T1000 (cell line): Measurements from ENCODE around the gene SPC24.
"Not testable (repeated sequence)": the region's sequence is repeated elsewhere in the genome, so short reads cannot be mapped to it uniquely, and the experiment has no call there.

Experiments
- DNase-seq: peaks from one replicate; lab custom pipeline; 2025; ENCODE audit warnings: mixed read lengths; lab: John Stamatoyannopoulos, UW

SPC24 gene

DNA sequence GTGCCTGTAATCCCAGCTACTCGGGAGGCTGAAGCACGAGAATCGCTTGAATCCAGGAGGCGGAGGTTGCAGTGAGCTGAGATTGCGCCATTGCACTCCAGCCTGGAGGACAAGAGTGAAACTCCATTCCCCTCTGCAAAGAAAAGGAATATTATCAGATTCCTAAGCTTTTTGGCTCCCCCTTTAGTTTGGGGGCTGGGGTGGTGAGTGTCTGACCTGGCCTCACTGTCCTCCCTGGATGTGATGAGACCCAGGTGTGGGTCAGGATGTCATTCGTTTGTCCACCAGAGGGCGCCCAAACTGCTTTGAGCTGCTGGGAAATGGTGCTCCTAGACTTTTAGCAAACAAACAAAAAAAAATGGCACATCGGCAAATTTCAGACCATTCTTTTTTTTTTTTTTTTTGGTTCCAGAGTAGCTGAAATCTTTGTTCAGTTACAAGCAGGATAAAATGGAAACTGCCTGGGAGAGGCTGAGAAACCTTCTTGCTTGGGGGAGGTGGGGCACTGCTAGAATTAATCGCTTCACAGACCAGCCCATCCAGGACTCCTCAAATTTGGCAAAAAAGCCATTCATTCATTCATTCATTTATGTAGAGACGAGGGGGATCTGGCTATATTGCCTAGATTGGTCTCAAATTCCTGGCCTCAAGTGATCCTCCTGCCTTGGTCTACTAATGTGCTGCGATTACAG lies 29.4 kb downstream of the SPC24 start:
- DNase-seq = no peak

DNA sequence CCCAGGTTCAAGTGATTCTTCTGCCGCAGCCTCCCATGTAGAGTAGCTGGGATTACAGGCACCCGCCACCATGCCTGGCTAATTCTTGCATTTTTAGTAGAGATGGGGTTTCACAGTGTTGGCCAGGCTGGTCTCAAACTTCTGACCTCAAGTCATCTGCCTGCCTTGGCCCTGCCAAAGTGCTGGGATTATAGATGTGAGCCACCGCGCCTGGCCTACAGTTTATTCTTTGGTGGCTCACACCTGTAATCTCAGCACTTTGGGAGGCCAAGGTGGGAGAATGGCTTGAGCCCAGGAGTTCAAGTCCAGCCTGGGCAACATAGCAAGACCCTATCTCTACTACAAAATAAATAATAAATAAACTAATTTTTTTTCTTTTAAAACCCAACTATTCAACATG lies 31.4 kb downstream of the SPC24 start:
- DNase-seq = not testable (repeated sequence)

DNA sequence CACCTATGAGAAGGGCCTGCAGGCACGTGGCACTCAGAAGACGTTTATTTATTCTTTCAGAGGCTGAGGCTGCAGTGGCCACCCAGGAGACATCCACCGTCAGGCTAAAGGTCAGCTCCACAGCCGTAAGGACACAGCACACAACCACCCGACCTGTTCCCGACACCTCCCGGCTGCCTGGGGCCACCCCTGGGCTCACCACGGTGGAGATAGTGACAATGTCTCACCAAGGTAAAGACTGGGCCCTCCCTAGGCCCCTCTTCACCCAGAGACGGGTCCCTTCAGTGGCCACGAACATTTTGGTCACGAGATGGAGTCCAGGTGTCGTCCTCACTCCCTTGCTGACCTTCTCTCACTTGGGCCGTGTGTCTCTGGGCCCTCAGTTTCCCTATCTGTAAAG lies 32.5 kb downstream of the SPC24 start:
- no peak for DNase-seq

DNA sequence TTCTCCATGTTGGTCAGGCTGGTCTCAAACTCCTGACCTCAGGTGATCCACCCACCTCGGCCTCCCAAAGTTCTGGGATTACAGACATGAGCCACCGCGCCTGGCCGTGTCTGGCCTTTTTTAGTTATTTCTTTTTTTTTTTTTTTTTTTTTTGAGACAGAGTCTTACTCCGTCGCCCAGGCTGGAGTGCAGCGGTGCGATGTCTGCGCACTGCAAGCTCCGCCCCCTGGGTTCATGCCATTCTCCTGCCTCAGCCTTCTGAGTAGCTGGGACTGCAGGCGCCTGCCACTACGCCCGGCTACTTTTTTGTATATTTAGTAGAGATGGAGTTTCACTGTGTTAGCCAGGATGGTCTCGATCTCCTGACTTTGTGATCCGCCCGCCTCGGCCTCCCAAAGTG lies 33.6 kb downstream of the SPC24 start:
- not testable (repeated sequence) for DNase-seq

DNA sequence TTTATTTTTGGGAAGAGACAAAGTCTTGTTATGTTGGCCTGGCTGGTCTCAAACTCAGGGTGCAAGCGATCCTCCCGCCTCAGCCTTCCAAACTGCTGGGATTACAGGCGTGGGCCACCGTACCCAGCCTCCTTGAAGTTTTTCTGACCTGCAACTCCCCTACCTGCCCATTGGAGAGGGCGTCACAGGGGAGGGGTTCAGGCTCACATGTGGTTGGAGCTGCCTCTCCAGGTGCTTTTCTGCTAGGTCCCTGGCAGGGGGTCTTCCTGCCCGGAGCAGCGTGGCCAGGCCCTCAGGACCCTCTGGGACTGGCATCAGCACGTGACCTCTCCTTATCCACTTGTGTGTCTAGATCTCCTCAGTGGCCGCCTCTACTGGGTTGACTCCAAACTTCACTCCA lies 39.1 kb downstream of the SPC24 start:
- DNase-seq = no peak

DNA sequence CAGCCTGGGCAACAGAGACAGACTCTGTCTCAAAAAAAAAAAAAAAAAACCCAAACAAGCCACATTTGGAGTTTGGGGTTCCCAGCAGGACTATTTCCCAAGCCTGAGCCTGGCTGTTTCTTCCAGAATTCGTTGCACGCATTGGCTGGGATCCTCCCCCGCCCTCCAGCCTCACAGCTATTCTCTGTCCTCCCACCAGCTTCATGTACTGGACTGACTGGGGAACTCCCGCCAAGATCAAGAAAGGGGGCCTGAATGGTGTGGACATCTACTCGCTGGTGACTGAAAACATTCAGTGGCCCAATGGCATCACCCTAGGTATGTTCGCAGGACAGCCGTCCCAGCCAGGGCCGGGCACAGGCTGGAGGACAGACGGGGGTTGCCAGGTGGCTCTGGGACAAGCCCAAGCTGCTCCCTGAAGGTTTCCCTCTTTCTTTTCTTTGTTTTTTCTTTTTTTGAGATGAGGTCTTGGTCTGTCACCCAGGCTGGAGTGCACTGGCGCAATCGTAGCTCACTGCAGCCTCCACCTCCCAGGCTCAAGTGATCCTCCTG lies 39.6 kb downstream of the SPC24 start:
- DNase-seq = no peak

DNA sequence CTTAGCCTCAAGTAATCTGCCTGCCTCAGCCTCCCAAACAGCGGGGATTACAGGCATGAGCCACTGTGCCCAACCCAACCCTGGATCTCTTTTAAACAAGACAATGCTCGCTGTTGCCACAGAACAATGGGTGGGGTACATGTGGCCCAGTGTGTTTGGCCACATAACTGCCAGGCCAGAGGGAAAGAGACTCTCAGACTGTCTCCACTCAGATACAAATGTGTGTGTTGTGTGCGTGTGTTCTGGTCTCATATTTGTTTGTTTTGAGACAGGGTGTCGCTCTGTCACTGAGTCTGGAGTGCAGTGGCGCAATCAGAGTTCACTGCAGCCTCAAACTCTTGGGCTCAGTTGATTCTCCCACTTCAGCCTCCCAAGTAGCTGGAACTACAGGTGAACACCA lies 40.5 kb downstream of the SPC24 start:
- DNase-seq = no peak

DNA sequence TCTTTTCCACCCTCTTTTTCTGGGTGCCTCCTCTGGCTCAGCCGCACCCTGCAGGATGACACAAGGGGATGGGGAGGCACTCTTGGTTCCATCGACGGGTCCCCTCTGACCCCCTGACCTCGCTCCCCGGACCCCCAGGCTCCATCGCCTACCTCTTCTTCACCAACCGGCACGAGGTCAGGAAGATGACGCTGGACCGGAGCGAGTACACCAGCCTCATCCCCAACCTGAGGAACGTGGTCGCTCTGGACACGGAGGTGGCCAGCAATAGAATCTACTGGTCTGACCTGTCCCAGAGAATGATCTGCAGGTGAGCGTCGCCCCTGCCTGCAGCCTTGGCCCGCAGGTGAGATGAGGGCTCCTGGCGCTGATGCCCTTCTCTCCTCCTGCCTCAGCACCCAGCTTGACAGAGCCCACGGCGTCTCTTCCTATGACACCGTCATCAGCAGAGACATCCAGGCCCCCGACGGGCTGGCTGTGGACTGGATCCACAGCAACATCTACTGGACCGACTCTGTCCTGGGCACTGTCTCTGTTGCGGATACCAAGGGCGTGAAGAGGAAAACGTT lies 42.4 kb downstream of the SPC24 start:
- no peak for DNase-seq

DNA sequence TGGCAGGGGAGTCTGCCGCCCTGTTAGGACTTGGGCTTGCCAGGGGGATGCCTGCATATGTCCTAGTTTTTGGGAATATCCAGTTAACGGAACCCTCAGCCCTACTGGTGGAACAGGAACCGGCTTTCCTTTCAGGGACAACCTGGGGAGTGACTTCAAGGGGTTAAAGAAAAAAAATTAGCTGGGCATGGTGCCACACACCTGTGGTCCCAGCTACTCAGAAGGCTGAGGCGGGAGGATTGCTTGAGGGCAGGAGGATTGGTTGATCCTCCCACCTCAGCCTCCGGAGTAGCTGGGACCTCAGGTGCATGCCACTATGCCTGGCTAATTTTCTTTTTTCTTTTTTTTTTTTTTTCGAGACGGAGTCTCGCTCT lies 43.8 kb downstream of the SPC24 start:
- no peak for DNase-seq

DNA sequence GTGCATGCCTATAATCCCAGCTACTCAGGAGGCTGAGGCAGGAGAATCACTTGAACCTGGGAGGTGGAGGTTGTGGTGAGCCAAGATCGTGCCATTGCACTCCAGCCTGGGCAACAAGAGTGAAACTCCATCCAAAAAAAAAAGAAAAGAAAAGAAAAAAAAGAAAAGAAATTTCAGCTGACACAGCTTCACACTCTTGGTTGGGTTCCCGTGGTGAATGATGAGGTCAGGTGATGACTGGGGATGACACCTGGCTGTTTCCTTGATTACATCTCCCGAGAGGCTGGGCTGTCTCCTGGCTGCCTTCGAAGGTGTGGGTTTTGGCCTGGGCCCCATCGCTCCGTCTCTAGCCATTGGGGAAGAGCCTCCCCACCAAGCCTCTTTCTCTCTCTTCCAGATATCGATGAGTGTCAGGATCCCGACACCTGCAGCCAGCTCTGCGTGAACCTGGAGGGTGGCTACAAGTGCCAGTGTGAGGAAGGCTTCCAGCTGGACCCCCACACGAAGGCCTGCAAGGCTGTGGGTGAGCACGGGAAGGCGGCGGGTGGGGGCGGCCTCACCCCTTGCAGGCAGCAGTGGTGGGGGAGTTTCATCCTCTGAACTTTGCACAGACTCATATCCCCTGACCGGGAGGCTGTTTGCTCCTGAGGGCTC lies 44.3 kb downstream of the SPC24 start:
- no peak for DNase-seq

DNA sequence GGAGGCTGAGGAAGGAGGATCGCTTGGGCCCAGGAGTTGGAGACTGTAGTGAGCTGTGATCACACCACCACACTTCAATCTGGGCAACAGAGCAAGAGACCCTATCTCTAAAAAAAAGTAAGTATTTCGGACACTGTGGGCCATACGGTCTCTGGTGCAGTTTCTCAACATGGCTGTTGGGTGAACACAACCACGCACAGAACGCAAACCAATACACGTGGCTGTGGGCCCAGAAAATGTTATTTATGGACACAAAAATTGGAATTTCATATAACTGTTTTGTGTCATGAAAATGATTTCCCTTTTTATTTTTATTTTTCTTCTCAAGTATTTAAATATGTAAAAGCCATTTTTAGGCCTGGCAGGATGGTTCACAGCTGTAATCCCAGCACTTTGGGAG lies 46.8 kb downstream of the SPC24 start:
- DNase-seq = no peak

DNA sequence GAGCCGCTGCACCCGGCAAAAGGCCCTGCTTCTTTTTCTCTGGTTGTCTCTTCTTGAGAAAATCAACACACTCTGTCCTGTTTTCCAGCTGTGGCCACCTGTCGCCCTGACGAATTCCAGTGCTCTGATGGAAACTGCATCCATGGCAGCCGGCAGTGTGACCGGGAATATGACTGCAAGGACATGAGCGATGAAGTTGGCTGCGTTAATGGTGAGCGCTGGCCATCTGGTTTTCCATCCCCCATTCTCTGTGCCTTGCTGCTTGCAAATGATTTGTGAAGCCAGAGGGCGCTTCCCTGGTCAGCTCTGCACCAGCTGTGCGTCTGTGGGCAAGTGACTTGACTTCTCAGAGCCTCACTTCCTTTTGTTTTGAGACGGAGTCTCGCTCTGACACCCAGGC lies 49.1 kb downstream of the SPC24 start:
- DNase-seq = no peak

DNA sequence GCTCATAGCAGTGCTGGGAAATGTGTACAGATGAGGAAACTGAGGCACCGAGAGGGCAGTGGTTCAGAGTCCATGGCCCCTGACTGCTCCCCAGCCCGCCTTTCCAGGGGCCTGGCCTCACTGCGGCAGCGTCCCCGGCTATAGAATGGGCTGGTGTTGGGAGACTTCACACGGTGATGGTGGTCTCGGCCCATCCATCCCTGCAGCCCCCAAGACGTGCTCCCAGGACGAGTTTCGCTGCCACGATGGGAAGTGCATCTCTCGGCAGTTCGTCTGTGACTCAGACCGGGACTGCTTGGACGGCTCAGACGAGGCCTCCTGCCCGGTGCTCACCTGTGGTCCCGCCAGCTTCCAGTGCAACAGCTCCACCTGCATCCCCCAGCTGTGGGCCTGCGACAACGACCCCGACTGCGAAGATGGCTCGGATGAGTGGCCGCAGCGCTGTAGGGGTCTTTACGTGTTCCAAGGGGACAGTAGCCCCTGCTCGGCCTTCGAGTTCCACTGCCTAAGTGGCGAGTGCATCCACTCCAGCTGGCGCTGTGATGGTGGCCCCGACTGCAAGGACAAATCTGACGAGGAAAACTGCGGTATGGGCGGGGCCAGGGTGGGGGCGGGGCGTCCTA lies 50.5 kb downstream of the SPC24 start:
- no peak for DNase-seq

DNA sequence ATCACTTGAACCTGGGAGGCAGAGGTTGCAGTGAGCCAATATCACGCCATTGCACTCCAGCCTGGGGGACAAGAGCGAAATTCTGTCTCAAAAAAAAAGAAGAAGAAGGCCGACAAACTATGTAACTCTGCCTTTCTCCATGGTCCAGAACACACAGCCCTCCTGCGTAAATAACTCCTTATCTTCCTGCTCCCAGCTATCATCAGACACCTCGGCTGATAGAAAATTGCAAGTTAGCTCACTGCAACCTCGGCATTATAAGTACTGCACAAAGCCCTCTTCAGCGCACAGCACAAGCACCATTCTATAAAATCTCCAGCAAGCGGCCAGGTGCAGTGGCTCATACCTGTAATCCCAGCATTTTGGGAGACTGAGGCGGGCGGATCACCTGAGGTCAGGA lies 51.9 kb downstream of the SPC24 start:
- DNase-seq = not testable (repeated sequence)

DNA sequence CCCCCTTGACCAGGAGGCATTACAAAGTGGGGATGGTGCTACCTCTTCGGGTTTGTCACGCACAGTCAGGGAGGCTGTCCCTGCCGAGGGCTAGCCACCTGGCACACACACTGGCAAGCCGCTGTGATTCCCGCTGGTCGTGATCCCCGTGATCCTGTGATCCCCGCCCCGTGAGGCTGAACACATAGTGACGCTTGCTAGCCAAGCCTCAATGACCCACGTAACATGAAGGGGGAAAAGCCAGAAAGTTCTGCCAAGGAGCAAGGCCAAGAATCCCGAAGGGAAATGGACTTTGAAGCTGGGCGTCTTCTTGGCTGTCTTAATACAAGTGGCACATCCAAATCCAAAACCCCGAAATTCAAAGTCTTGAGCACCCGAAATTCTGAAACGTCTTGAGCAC lies 52.6 kb downstream of the SPC24 start:
- DNase-seq = no peak

DNA sequence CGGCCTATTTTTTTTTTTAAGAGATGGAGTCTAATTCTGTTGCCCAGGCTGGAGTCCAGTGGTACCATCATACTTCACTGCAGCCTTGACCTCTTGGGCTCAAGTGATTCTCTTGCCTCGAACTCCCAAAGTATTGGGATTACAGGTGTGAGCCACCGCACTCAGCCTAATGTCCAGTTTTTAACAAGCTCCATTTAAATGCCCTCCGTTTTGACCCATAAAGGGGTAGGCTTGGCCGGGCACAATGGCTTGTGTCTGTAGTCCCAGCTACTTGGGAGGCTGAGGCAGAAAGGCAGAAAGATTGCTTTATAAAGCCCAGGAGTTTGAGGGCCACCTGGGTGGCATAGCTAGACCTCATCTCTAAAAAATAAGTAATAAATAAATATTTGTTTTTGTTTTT lies 54.5 kb downstream of the SPC24 start:
- DNase-seq = no peak

DNA sequence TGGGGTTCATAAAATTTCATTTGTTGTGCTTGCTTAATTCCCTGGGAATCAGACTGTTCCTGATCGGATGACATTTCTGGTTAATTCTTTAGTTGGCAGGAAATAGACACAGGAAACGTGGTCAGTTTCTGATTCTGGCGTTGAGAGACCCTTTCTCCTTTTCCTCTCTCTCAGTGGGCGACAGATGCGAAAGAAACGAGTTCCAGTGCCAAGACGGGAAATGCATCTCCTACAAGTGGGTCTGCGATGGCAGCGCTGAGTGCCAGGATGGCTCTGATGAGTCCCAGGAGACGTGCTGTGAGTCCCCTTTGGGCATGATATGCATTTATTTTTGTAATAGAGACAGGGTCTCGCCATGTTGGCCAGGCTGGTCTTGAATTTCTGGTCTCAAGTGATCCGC lies 55.5 kb downstream of the SPC24 start:
- DNase-seq = no peak

DNA sequence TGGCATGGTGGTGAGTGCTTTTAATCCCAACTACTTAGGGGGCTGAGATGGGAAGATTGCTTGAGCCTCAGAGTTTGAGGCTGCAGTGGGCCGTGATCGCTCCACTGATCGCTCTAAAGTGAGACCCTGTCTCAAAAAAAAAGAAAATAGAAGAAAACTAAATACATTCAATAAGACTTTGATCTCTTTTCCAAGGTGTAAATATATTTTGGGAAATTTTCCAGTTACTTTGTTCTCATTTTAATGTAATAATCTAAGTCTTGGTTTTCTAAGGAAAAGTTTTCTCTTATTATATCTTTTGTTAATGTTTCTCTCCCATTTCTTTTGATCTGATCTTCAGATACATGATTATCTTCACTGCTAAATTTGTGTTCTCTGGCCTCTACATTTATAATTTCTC lies 56.7 kb downstream of the SPC24 start:
- DNase-seq = no peak

DNA sequence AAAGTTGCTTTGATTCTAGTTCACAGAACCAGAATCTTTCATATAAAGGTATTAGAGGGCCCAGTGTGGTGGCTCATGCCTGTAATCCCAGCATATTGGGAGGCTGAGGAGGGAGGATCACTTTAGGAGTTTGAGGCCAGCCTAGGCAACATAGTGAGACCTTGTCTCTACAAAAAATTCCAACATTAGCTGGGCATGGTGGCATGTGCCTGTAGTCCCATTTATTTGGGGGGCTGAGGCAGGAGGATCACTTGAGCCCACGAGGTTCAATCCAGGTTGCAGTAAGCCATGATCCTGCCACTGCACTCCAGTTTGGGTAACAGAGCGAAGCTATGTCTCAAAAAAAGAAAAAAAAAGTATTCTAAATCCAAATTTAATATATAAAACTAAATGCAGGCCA lies 57.3 kb downstream of the SPC24 start:
- DNase-seq = no peak

DNA sequence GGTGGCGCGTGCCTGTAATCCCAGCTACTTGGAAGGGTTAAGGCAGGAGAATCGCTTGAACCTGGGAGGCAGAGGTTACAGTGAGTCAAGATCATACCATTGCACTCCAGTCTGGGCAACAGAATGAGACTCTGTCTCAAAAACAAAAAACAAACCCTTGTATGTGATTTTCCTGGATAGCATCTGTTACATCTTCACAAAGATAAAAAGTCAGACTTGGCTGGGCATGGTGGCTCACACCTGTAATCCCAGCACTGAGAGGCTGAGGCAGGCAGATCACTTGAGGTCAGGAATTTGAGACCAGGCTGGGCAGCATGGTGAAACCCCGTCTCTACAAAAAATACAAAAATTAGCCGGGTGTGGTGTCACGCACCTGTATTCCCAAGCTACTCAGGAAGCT lies 58.2 kb downstream of the SPC24 start:
- not testable (repeated sequence) for DNase-seq

DNA sequence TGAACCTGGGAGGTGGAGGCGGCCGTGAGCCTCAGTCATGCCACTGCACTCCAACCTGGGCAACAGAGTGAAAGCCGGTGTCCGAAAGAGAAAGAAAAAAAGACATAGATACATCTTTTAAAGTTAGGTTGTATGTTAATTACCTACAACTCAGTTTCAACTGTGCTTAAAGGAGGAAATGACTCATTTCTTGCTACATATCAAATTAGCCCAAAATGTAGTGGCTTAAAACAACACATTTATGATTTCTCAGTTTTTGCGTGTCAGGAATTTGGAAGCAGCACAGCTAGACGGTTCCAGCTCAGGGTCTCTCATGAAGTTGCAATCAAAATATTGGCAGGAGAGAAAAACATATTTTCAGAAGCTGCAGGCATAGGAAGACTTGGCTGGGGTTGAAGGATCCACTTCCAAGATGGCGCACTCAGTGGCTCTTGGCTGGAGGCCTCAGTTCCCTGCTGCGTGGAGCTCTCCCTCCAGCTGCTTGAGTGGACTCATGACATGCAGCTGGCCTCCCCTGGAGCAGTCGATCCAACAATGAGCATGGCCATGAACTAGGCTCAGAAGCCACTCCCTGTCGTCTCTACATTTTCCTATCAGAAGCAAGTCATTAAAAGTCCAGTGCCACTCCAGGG lies 59.3 kb downstream of the SPC24 start:
- DNase-seq = no peak
